OCI-LY1 (cell line): ENCODE measurements around the gene PTPRN2.

ENCODE experiments used
- H2AFZ ChIP-seq: fragments of 200-600 bp; sonication (generic), shearing (Covaris generic); 2 replicates; pipeline ENCODE4 v1.6.0; 2014; ENCODE audit warnings: antibody characterized with exemption, mild to moderate bottlenecking, low read length
- H3F3A ChIP-seq: fragments of 200-600 bp; sonication (generic), shearing (Covaris generic); 2 replicates; pipeline ENCODE4 v1.6.0; 2014; ENCODE audit warnings: mild to moderate bottlenecking, antibody characterized with exemption, low read length, moderate library complexity; ENCODE audit not compliant: insufficient read depth
- H3K27ac ChIP-seq: fragments of 200-600 bp; sonication (generic); 2 replicates; pipeline ENCODE4 v1.5.1; 2014; ENCODE audit warnings: low read length, mixed run types, mild to moderate bottlenecking, low read depth; ENCODE audit not compliant: poor library complexity, severe bottlenecking
- H3K27me3 ChIP-seq: fragments of 200-600 bp; sonication (generic); 2 replicates; pipeline ENCODE4 v1.6.0; 2014; ENCODE audit warnings: antibody characterized with exemption, mild to moderate bottlenecking, low read length, moderate library complexity; ENCODE audit not compliant: insufficient read depth
- H3K36me3 ChIP-seq: fragments of 200-600 bp; sonication (generic); 2 replicates; pipeline ENCODE4 v1.6.1; 2014; ENCODE audit warnings: mild to moderate bottlenecking, antibody characterized with exemption, low read length, moderate library complexity, mixed read lengths; ENCODE audit not compliant: insufficient read depth
- H3K4me1 ChIP-seq: fragments of 200-600 bp; sonication (generic); 2 replicates; pipeline ENCODE4 v1.5.1; 2014; ENCODE audit warnings: mild to moderate bottlenecking, low read length, moderate library complexity; ENCODE audit not compliant: insufficient read depth, severe bottlenecking
- H3K4me2 ChIP-seq: fragments of 200-600 bp; sonication (generic), shearing (Covaris generic); 2 replicates; pipeline ENCODE4 v1.6.1; 2014; ENCODE audit warnings: low read length
- H3K4me3 ChIP-seq: fragments of 200-600 bp; sonication (generic); 2 replicates; pipeline ENCODE4 v1.5.1; 2014; ENCODE audit warnings: low read length, low read depth, mild to moderate bottlenecking, mixed read lengths; ENCODE audit not compliant: poor library complexity, severe bottlenecking
- H3K79me2 ChIP-seq: fragments of 200-600 bp; shearing (Covaris generic); 2 replicates; pipeline ENCODE4 v1.6.1; 2016; ENCODE audit warnings: mixed run types, low read length, mixed read lengths; ENCODE audit not compliant: insufficient read depth
- H3K9ac ChIP-seq: fragments of 200-600 bp; sonication (generic), shearing (Covaris generic); 2 replicates; pipeline ENCODE4 v1.6.1; 2014; ENCODE audit warnings: mild to moderate bottlenecking, low read length, mixed read lengths
- H3K9me2 ChIP-seq: fragments of 200-600 bp; sonication (generic), shearing (Covaris generic); 2 replicates; pipeline ENCODE4 v1.6.1; 2014; ENCODE audit warnings: low read depth, mild to moderate bottlenecking, low read length, mixed read lengths
- H3K9me3 ChIP-seq: fragments of 200-600 bp; shearing (Covaris generic); 2 replicates; pipeline ENCODE4 v1.6.1; 2014; ENCODE audit warnings: low read length, mixed read lengths
- H4K20me1 ChIP-seq: fragments of 200-600 bp; sonication (generic), shearing (Covaris generic); 2 replicates; pipeline ENCODE4 v1.6.0; 2016; ENCODE audit warnings: mild to moderate bottlenecking, low read length; ENCODE audit not compliant: insufficient read depth
- EZH2 ChIP-seq: fragments of 200-600 bp; sonication (generic), shearing (Covaris generic); IDR thresholded peaks from 2 replicates; pipeline ENCODE4 v1.8.0; 2017; ENCODE audit warnings: borderline replicate concordance, mixed run types, mild to moderate bottlenecking, antibody characterized with exemption, low read length, moderate library complexity, mixed read lengths
- TF ChIP-seq, protein P1 (sequence below): fragments of 200-600 bp; sonication (generic), shearing (Covaris generic); IDR thresholded peaks from 2 replicates; pipeline ENCODE4 v1.5.1; 2017; ENCODE audit warnings: mild to moderate bottlenecking, antibody characterized with exemption, low read length, moderate library complexity, mixed read lengths

The PTPRN2 gene

DNA sequence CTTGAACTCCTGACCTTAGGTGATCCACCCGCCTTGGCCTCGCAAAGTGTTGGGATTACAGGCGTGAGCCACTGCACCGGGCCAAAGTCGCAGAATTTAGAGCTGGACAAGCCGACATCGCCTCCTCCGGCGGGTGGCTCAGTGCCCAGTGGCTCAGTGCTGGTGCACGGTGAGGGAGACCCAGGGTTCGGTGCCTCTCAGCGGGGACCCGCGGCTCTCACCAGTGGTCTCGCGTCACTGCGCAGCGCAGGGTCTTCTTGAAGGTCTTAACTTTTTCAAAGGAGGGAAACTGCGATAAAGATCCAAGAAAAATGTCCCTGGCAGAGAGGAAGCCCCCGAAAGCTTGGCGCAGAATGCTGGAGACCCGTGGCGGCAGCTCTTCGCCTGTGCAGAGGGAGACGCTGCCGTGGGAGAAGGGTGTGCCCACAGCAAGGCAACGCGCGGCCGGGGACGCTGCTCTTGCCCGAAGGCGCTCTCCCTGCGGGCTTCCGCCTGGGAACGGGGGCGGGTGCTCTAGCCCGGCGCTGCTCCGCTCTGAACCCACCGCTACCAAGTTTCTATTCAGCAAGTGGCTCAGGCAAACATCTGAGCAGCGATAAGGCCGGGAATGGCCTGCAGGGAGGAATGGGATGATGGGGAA, 926.5 kb downstream of the PTPRN2 start:
- no peaks in the 10 kb centered on the region for H3K36me3 ChIP-seq
- no peaks in the 10 kb centered on the region for H3F3A ChIP-seq
- H3K79me2 ChIP-seq = no peaks in the 10 kb centered on the region
- TF ChIP-seq EZH2 = no peak
- TF ChIP-seq, protein P1, sequence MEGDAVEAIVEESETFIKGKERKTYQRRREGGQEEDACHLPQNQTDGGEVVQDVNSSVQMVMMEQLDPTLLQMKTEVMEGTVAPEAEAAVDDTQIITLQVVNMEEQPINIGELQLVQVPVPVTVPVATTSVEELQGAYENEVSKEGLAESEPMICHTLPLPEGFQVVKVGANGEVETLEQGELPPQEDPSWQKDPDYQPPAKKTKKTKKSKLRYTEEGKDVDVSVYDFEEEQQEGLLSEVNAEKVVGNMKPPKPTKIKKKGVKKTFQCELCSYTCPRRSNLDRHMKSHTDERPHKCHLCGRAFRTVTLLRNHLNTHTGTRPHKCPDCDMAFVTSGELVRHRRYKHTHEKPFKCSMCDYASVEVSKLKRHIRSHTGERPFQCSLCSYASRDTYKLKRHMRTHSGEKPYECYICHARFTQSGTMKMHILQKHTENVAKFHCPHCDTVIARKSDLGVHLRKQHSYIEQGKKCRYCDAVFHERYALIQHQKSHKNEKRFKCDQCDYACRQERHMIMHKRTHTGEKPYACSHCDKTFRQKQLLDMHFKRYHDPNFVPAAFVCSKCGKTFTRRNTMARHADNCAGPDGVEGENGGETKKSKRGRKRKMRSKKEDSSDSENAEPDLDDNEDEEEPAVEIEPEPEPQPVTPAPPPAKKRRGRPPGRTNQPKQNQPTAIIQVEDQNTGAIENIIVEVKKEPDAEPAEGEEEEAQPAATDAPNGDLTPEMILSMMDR = no peak
- H4K20me1 ChIP-seq = no peaks in the 10 kb centered on the region
- no peak overlapping the region for H3K4me2 ChIP-seq
- H3K4me3 ChIP-seq = no peak overlapping the region
- no peak overlapping the region for H3K27ac ChIP-seq
- no peaks in the 10 kb centered on the region for H3K9me3 ChIP-seq
- no peaks in the 10 kb centered on the region for H3K9me2 ChIP-seq
- H3K4me1 ChIP-seq = no peaks in the 10 kb centered on the region
- no peak overlapping the region for H2AFZ ChIP-seq
- H3K9ac ChIP-seq = no peak overlapping the region
- peaks cover 6% of the 10 kb centered on the region; the same call in 1 of the 2 replicates for H3K27me3 ChIP-seq

DNA sequence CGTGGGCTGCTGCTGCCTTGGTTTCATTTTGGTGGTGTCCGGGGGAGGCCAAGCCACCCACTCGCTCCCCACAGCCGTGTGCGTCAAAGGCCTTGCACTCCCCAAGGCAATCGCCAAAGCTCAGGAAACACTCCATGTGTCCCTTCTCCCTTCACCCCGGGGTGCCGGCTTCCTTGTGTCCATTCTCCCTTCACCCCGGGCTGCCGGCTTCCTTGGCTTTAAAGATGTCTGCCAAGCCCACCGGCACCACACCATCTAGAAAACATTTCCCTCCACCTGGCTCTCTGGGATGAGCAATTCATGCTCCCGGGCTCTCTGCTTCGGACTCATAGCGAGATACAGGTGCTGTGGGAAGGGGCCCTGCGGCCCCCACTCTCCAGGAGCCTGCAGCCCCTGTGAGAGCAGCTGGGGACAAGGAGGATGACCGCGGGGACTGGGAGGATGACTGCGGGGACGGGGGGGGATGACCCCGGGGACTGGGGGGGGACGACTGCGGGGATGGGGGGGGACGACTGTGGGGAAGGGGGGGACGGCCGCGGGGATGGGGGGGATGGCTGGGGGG, 928.7 kb downstream of the PTPRN2 start:
- no peaks in the 10 kb centered on the region for H3K9me2 ChIP-seq
- H3F3A ChIP-seq = no peaks in the 10 kb centered on the region
- H3K4me3 ChIP-seq = no peak overlapping the region
- no peaks in the 10 kb centered on the region for H3K36me3 ChIP-seq
- no peaks in the 10 kb centered on the region for H3K4me1 ChIP-seq
- no peak overlapping the region for H2AFZ ChIP-seq
- no peak overlapping the region for H3K27ac ChIP-seq
- no peaks in the 10 kb centered on the region for H4K20me1 ChIP-seq
- peaks cover 3% of the 10 kb centered on the region; the same call in 1 of the 2 replicates for H3K27me3 ChIP-seq
- no peaks in the 10 kb centered on the region for H3K79me2 ChIP-seq
- H3K9ac ChIP-seq = no peak overlapping the region
- H3K9me3 ChIP-seq = no peaks in the 10 kb centered on the region
- no peak overlapping the region for H3K4me2 ChIP-seq
- TF ChIP-seq, protein P1 = no peak

DNA sequence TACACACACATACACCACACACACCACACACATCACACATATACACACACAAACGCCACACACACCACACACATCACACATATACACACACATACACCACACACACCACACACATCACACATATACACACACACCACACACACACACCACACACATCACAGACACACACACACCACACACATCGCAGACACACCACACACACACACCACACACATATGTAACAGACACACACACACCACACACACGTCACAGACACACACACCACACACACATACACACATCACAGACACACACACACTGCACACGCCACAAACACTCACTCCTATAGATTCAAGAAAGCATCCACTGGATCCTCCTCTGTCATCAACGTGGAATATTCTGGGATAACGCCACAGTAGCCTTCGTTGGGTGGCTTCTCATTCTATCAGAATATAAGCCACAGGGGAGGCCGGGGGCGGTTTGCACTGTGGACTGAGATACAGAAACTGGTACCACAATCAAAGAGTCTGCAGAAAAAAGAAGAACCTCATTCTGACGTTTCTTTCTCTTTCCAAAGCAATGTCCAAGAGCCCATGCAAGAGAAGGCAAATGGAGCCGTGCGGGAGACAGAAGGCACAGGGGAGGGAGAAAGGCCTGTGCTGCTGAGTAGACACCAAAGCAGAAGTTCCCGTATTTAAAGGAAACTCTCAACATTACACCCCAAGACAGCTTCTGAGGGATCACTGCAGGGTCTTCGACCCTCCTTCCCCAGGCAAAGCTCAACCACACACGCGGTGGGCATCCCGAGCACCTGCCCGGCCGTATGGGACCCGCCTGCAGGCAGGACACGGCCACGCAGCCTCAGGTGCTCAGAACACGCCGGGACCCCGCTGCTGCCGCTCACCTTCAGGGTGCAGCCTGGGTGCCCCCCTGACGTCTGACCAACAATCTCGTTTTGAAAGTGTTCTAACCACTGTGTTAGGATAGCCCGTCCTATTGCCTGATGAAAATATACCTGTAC, 929.6 kb downstream of the PTPRN2 start:
- Histone ChIP-seq H3K27me3 (no peaks in the 10 kb centered on the region), H3K4me3 (no peak overlapping the region), H3K27ac (no peak overlapping the region)

More for the DNA sequence above, 929.6 kb downstream of the PTPRN2 start:
- Histone ChIP-seq H3K79me2 (no peaks in the 10 kb centered on the region), H4K20me1 (no peaks in the 10 kb centered on the region), H3K9ac (no peak overlapping the region), H3K36me3 (no peaks in the 10 kb centered on the region), H3K9me2 (no peaks in the 10 kb centered on the region), H3K4me1 (no peaks in the 10 kb centered on the region), H3K4me2 (no peak overlapping the region), H3K9me3 (no peaks in the 10 kb centered on the region), H2AFZ (no peak overlapping the region), H3F3A (no peaks in the 10 kb centered on the region)
- TF ChIP-seq, protein P1 = no peak
- TF ChIP-seq EZH2 = no peak
